HEK293 (cell line): ENCODE results near the gene MCOLN1.

Experiments used
- CTCF ChIA-PET: fragments of 350-600 bp; formaldehyde crosslinking; extraction: SDS; loops from one replicate; lab custom pipeline; 2021; ENCODE audit warnings: antibody characterized with exemption; lab: Yijun Ruan, JAX
- POLR2A ChIA-PET: fragments of 300-600 bp; formaldehyde crosslinking; extraction: SDS; loops from one replicate; lab custom pipeline; 2020; ENCODE audit warnings: antibody characterized with exemption, inconsistent platforms; lab: Yijun Ruan, JAX
- H3K27ac ChIP-seq: fragments of 200-500 bp; sonication (Bioruptor generic); 2 replicates; pipeline ENCODE4 v1.5.1; 2014; ENCODE audit warnings: low read depth, low read length, control low read depth, inconsistent platforms; ENCODE audit errors: extremely low read depth
- H3K36me3 ChIP-seq, 2 experiments: fragments of 200-500 bp in 1 of 2; sonication (Bioruptor generic) in 1 of 2; 1 replicate in 1 of 2; 2 replicates in 1 of 2; pipeline ENCODE4 v1.5.1; 2014 to 2017; ENCODE audit warnings: inconsistent platforms in 2 of 2, low read length in 2 of 2; ENCODE audit not compliant: control insufficient read depth in 2 of 2, insufficient read depth in 1 of 2
- H3K4me1 ChIP-seq: fragments of 200-500 bp; sonication (Bioruptor generic); 2 replicates; pipeline ENCODE4 v1.5.1; 2014; ENCODE audit warnings: mild to moderate bottlenecking, low read length, inconsistent platforms; ENCODE audit not compliant: control insufficient read depth, insufficient read depth
- H3K4me3 ChIP-seq: 2 replicates; pipeline ENCODE4 v1.5.1; 2011; ENCODE audit warnings: low read depth, mild to moderate bottlenecking, control low read depth, low read length, moderate library complexity
- H3K9me3 ChIP-seq: fragments of 200-500 bp; sonication (Bioruptor generic); 2 replicates; pipeline ENCODE4 v1.5.1; 2014; ENCODE audit warnings: low read depth, low read length, inconsistent platforms; ENCODE audit not compliant: control insufficient read depth, insufficient read depth
- GLI4 ChIP-seq: fragments of 450-650 bp; formaldehyde crosslinking; IDR thresholded peaks from 2 replicates; pipeline ENCODE4 v1.5.1; 2016; ENCODE audit warnings: missing biosample characterization, missing genetic modification characterization
- IKZF3 ChIP-seq: fragments of 450-650 bp; IDR thresholded peaks from 2 replicates; pipeline ENCODE4 v1.5.0; 2018; ENCODE audit warnings: missing biosample characterization, mild to moderate bottlenecking, missing genetic modification characterization, moderate library complexity
- KLF1 ChIP-seq: fragments of 450-650 bp; formaldehyde crosslinking; IDR thresholded peaks from 2 replicates; pipeline ENCODE4 v1.5.1; 2016; ENCODE audit warnings: missing biosample characterization, missing genetic modification characterization
- KLF16 ChIP-seq: fragments of 450-650 bp; formaldehyde crosslinking; IDR thresholded peaks from 2 replicates; pipeline ENCODE4 v1.5.1; 2017; ENCODE audit warnings: missing biosample characterization, missing genetic modification characterization
- KLF9 ChIP-seq: fragments of 450-650 bp; formaldehyde crosslinking; IDR thresholded peaks from 2 replicates; pipeline ENCODE4 v1.5.1; 2016; ENCODE audit warnings: missing biosample characterization, missing genetic modification characterization, low read depth
- RBAK ChIP-seq: fragments of 450-650 bp; formaldehyde crosslinking; IDR thresholded peaks from 2 replicates; pipeline ENCODE4 v1.5.1; 2016; ENCODE audit warnings: missing biosample characterization, missing genetic modification characterization
- SP3 ChIP-seq: fragments of 450-650 bp; formaldehyde crosslinking; IDR thresholded peaks from 2 replicates; pipeline ENCODE4 v1.5.1; 2016; ENCODE audit warnings: missing biosample characterization, missing genetic modification characterization
- YY1 ChIP-seq: fragments of 450-650 bp; formaldehyde crosslinking; IDR thresholded peaks from 2 replicates; pipeline ENCODE4 v1.5.1; 2018; ENCODE audit warnings: missing biosample characterization, missing genetic modification characterization
- ZBTB10 ChIP-seq: fragments of 450-650 bp; formaldehyde crosslinking; IDR thresholded peaks from 2 replicates; pipeline ENCODE4 v1.5.1; 2016; ENCODE audit warnings: missing biosample characterization, missing genetic modification characterization
- ZNF132 ChIP-seq: fragments of 450-650 bp; formaldehyde crosslinking; IDR thresholded peaks from 2 replicates; pipeline ENCODE4 v1.5.1; 2017; ENCODE audit warnings: missing biosample characterization, missing genetic modification characterization, borderline replicate concordance
- ZNF2 ChIP-seq: fragments of 450-650 bp; formaldehyde crosslinking; IDR thresholded peaks from 2 replicates; pipeline ENCODE4 v1.5.1; 2016; ENCODE audit warnings: missing biosample characterization, missing genetic modification characterization
- ZNF223 ChIP-seq: fragments of 450-650 bp; formaldehyde crosslinking; IDR thresholded peaks from 2 replicates; pipeline ENCODE4 v1.5.1; 2016; ENCODE audit warnings: missing biosample characterization, missing genetic modification characterization
- ZNF324 ChIP-seq: fragments of 450-650 bp; formaldehyde crosslinking; IDR thresholded peaks from 2 replicates; pipeline ENCODE4 v1.5.1; 2016; ENCODE audit warnings: missing biosample characterization, missing genetic modification characterization
- ZNF600 ChIP-seq: fragments of 450-650 bp; formaldehyde crosslinking; IDR thresholded peaks from 2 replicates; pipeline ENCODE4 v1.5.1; 2016; ENCODE audit warnings: missing biosample characterization, missing genetic modification characterization
- TF ChIP-seq, protein P1 (sequence below): fragments of 450-650 bp; formaldehyde crosslinking; IDR thresholded peaks from 2 replicates; pipeline ENCODE4 v1.5.1; 2016; ENCODE audit warnings: missing biosample characterization, missing genetic modification characterization
- TF ChIP-seq, protein P2 (sequence below): fragments of 450-650 bp; formaldehyde crosslinking; IDR thresholded peaks from 2 replicates; pipeline ENCODE4 v1.5.1; 2016; ENCODE audit warnings: missing biosample characterization, missing genetic modification characterization
- TF ChIP-seq, protein P3 (sequence below): fragments of 450-650 bp; formaldehyde crosslinking; IDR thresholded peaks from 2 replicates; pipeline ENCODE4 v1.5.1; 2016; ENCODE audit warnings: missing biosample characterization, missing genetic modification characterization

The MCOLN1 gene

DNA sequence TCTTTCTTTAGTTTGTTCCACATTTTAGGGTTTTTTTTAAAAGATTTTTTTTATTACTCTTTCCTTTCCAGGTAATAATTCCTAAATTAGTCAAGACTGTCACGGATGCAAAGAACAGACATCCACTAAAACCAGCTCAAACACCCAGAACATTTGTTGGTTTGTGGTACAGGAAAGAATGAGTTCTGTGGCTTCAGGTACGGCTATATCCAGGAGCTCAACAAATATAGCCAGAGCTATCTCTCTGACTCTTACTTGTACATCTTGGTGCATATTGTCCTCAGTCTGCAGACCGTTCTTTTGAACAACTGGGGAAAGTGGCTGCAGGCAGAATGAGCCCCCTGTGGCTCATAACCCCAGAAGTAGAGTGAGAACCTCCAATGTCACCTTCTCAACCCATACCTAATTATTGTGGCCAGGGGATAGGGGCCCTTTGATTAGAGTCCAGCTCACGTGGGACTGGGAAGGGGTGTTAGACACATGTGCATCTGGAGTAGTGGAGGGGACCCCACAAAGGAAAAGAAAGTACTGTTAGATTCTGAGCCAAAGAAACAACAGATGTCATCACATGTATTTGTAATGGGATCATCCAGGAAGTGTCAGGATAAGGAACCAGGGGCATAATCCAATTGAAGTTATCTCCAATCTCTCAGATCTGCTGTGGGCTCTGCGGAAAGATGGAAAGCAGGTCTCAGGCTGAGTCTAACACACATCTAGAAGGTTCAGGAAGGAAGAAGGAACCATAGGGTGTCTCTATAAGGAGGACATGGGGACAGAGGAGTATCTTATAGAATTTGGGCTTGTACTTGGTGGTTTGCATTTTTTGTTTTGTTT is 8.4 kb upstream of the MCOLN1 start:
- H3K36me3 ChIP-seq, result no peaks in the 10 kb centered on the region
- H3K27ac ChIP-seq, result no peak overlapping the region
- TF ChIP-seq YY1 (tag by site-specific recombination), result no peak
- TF ChIP-seq, all 188 proteins: peak for 0
- H3K9me3 ChIP-seq, result no peaks in the 10 kb centered on the region
- no peak overlapping the region for H3K4me3 ChIP-seq
- ChIA-PET CTCF (interaction anchor here (0.6 kb wide), 2 partner anchors 395 to 1128 kb away, joined by 3 to 4 read pairs; no protein-coding TSS in a partner anchor), POLR2A (no interaction called here)
- H3K4me1 ChIP-seq, result peaks cover 4% of the 10 kb centered on the region

DNA sequence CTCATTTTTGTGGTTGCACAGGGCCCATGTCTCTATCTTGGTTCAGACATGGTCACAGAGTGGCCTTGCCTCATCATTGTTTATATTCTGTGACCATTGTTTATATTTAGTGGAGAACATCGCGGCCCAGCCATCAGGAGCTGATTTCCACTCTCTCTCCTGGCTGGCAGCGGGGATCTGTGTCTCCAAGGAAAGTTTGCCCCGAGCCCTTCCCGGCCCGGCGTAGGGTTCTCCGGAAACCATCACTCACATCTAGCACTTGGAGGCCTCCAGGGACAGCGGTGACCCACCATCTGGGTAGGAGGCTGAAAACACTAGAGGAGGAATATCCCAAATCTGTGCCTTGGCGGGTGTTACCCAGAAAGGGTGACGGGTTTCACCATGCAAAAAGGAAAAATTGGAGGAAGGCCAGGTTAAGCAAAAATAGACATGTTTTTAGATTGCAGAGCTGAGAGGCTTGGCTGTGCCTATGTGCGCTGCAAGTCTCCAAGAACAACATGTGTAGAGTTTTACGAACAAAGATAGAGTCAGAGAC is 7.2 kb upstream of the MCOLN1 start:
- CTCF ChIA-PET, result interaction anchor here (0.6 kb wide), 1 partner anchor 357 kb away, joined by 3 read pairs; no protein-coding TSS in a partner anchor
- H3K27ac ChIP-seq, result peak overlapping the region; percentile 60; the same call in 1 of the 2 replicates
- TF ChIP-seq GLI4 (tag by site-specific recombination) (no peak), ZNF324 (tag by site-specific recombination) (no peak), IKZF3 (tag by site-specific recombination) (0 out of 2 replicates have a peak, but pooled peaks have one; percentile 17)
- TF ChIP-seq, protein P1, sequence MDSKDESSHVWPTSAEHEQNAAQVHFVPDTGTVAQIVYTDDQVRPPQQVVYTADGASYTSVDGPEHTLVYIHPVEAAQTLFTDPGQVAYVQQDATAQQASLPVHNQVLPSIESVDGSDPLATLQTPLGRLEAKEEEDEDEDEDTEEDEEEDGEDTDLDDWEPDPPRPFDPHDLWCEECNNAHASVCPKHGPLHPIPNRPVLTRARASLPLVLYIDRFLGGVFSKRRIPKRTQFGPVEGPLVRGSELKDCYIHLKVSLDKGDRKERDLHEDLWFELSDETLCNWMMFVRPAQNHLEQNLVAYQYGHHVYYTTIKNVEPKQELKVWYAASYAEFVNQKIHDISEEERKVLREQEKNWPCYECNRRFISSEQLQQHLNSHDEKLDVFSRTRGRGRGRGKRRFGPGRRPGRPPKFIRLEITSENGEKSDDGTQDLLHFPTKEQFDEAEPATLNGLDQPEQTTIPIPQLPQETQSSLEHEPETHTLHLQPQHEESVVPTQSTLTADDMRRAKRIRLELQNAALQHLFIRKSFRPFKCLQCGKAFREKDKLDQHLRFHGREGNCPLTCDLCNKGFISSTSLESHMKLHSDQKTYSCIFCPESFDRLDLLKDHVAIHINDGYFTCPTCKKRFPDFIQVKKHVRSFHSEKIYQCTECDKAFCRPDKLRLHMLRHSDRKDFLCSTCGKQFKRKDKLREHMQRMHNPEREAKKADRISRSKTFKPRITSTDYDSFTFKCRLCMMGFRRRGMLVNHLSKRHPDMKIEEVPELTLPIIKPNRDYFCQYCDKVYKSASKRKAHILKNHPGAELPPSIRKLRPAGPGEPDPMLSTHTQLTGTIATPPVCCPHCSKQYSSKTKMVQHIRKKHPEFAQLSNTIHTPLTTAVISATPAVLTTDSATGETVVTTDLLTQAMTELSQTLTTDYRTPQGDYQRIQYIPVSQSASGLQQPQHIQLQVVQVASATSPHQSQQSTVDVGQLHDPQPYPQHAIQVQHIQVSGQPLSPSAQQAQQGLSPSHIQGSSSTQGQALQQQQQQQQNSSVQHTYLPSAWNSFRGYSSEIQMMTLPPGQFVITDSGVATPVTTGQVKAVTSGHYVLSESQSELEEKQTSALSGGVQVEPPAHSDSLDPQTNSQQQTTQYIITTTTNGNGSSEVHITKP (tag by site-specific recombination), result peak; percentile 75

DNA sequence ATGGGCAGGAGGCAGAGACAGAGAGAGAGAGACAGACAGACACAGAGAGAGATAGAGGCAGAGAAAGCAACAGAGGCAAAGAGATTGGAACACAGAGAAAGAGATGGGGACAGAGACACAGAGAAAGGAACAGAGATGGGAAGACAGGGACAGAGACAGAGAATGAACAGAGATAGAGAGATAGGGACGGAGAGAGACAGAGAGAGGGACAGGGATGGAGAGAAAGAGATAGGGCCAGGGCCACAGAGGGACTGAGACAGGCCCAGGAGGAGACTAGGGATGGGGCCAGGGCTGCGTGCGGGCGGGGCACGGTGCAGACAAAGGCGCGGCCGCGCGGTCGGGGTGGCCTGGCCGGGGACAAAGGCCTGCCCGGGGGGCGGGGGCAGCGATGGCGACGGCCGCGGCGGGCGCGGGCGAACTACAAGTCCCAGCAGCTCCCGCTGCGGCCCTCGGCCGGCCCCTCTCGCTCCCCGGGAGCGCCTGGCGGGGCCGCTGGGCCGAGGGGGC is 6.7 kb upstream of the MCOLN1 start, which contains the start of gene ZNF358:
TSS of gene ZNF358 (plus strand) at position 459 of the 507 bp plus-strand sequence. CDS start 3,140 bp downstream, outside the sequence.
- Histone ChIP-seq H3K27ac (peak within 1 kb of the TSS; percentile 65; the same call in 1 of the 2 replicates), H3K9me3 (no peaks in the 10 kb centered on the region), H3K4me1 (peaks cover 4% of the 10 kb centered on the region), H3K4me3 (peak within 1 kb of the TSS; percentile 64), H3K36me3 (peaks cover 0 to 7% of the 10 kb centered on the region in 2 experiments; a peak in 1 of 3 replicates)
- ChIA-PET CTCF (interaction anchor here (0.6 kb wide), 1 partner anchor 356 kb away, joined by 3 read pairs; no protein-coding TSS in a partner anchor), POLR2A (interaction anchor here (0.6 to 1.3 kb wide), 5 partner anchors 9 to 136 kb away, joined by 3 to 5 read pairs (median 4); partner anchors contain the start of gene PNPLA6)
- TF ChIP-seq KLF9 (tag by site-specific recombination) (peak; percentile 50; the same call in 1 of the 2 replicates), ZNF600 (tag by site-specific recombination) (peak; percentile 33; the same call in 1 of the 2 replicates), ZBTB10 (tag by site-specific recombination) (peak; percentile 22; the same call in 1 of the 2 replicates), ZNF223 (tag by site-specific recombination) (no peak), ZNF324 (tag by site-specific recombination) (peak; percentile 52; the same call in 1 of the 2 replicates), ZNF132 (tag by site-specific recombination) (no peak), KLF16 (tag by site-specific recombination) (peak; percentile 31; the same call in 1 of the 2 replicates), KLF1 (tag by site-specific recombination) (0 out of 2 replicates have a peak, but pooled peaks have one; percentile 31), ZNF2 (tag by site-specific recombination) (0 out of 2 replicates have a peak, but pooled peaks have one; percentile 67), RBAK (tag by site-specific recombination) (0 out of 2 replicates have a peak, but pooled peaks have one; percentile 20), SP3 (tag by site-specific recombination) (0 out of 2 replicates have a peak, but pooled peaks have one; percentile 47)
- TF ChIP-seq, protein P2, sequence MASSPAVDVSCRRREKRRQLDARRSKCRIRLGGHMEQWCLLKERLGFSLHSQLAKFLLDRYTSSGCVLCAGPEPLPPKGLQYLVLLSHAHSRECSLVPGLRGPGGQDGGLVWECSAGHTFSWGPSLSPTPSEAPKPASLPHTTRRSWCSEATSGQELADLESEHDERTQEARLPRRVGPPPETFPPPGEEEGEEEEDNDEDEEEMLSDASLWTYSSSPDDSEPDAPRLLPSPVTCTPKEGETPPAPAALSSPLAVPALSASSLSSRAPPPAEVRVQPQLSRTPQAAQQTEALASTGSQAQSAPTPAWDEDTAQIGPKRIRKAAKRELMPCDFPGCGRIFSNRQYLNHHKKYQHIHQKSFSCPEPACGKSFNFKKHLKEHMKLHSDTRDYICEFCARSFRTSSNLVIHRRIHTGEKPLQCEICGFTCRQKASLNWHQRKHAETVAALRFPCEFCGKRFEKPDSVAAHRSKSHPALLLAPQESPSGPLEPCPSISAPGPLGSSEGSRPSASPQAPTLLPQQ (tag by site-specific recombination), result peak; percentile 59; the same call in 1 of the 2 replicates
- TF ChIP-seq, protein P3, sequence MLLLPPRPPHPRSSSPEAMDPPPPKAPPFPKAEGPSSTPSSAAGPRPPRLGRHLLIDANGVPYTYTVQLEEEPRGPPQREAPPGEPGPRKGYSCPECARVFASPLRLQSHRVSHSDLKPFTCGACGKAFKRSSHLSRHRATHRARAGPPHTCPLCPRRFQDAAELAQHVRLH, result 0 out of 2 replicates have a peak, but pooled peaks have one; percentile 52

More for the DNA sequence above, 7.2 kb upstream of the MCOLN1 start:
- POLR2A ChIA-PET, result interaction anchor here (0.6 to 1.3 kb wide), 5 partner anchors 9 to 135 kb away, joined by 3 to 5 read pairs (median 4); partner anchors contain the start of gene PNPLA6
- H3K36me3 ChIP-seq, result peaks cover 0 to 7% of the 10 kb centered on the region in 2 experiments; a peak in 1 of 3 replicates
- H3K4me3 ChIP-seq, result no peak overlapping the region; the same call in 1 of the 2 replicates
- H3K4me1 ChIP-seq, result peaks cover 4% of the 10 kb centered on the region
- no peaks in the 10 kb centered on the region for H3K9me3 ChIP-seq
